ENCODE data around the gene ACADVL.
"Not testable (repeated sequence)": the region's sequence is repeated elsewhere in the genome, so short reads cannot be mapped to it uniquely, and the experiment has no call there.

Gene ACADVL

GRCh38 chr17:7241090-7241733, 21.5 kb downstream of the ACADVL start:
- H3K9ac ChIP-seq (ENCODE audit: low read depth in 1 of 2, low read length in 2 of 2): peak overlapping the region; percentile 98 to 99
- peak overlapping the region; percentile 99 for H3K27ac ChIP-seq (ENCODE audit: low read depth, low read length)
- H3K36me3 ChIP-seq (ENCODE audit: control insufficient read depth in 1 of 2, insufficient read depth in 2 of 2, low read length in 2 of 2): peaks cover 27 to 37% of the 10 kb centered on the region in 2 donors
- H3K27me3 ChIP-seq (ENCODE audit: control insufficient read depth in 1 of 2, insufficient read depth in 2 of 2, low read length in 2 of 2): no peaks in the 10 kb centered on the region
- no peaks in the 10 kb centered on the region for H3K9me3 ChIP-seq (ENCODE audit: control insufficient read depth in 1 of 2, low read length in 2 of 2)
- H3K4me3 ChIP-seq (ENCODE audit: low read depth in 1 of 2, low read length in 2 of 2): peak overlapping the region; percentile 94 to 97
- peaks cover 33 to 36% of the 10 kb centered on the region in 2 donors for H3K4me1 ChIP-seq (ENCODE audit: control insufficient read depth in 1 of 2, insufficient read depth in 2 of 2, low read length in 2 of 2)

DNA sequence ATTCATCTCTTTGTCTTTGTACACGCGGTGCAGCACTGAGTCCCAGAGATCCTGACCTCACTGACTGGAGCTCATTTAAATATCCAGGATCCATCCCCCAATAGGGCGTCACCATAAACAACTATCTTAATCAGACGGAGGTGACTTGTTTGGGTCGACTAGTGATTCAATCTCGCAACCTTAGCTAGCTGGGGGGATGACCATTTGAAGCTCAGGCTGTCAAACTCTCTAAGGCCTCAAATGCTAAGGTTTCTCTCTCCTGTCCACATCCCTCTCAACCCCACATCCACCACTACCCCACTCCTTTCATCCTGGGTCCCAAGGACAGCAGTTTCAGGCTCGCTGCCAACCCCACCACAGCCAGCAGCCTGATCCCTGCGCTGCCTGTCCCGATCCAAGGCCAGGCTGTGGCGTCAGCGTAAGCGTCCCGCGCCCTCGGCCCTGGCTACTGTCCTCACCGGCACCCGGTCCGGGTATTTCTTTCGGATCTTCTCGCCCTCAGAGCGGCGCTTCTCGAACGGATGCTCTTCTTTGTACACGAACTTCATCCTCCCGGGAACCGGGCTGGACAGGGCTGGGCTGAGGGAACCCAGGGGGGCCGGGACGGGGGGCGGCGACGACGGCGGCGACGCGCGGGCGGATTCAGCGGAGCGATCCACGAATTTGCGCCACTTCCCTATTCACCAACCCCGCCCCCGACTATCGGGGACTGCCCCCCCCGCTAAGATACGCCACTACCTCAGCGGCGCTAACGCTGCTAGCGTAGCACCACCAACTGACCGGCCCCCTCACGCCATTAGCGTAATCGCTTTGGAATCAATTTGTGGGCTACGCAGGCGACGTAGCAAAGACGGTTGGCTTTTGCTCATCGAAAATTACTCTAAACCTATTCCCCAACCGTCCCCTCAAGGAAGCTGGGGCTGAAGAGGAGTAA, 22.3 kb downstream of the ACADVL start, which contains the start of gene GABARAP:
GABARAP (minus strand) TSS at position 667 of the 934 bp plus-strand sequence; CDS start at position 548, 119 bp downstream.
- Histone ChIP-seq H3K9me3 (ENCODE audit: control insufficient read depth in 1 of 2, low read length in 2 of 2) (no peaks in the 10 kb centered on the region), H3K9ac (ENCODE audit: low read depth in 1 of 2, low read length in 2 of 2) (peak within 1 kb of the TSS; percentile 98 to 99), H3K4me3 (ENCODE audit: low read depth in 1 of 2, low read length in 2 of 2) (peak within 1 kb of the TSS; percentile 94 to 97), H3K4me1 (ENCODE audit: control insufficient read depth in 1 of 2, insufficient read depth in 2 of 2, low read length in 2 of 2) (peaks cover 30 to 31% of the 10 kb centered on the region in 2 donors), H3K36me3 (ENCODE audit: control insufficient read depth in 1 of 2, insufficient read depth in 2 of 2, low read length in 2 of 2) (peaks cover 26 to 39% of the 10 kb centered on the region in 2 donors), H3K27ac (ENCODE audit: low read depth, low read length) (peak within 1 kb of the TSS; percentile 99), H3K27me3 (ENCODE audit: control insufficient read depth in 1 of 2, insufficient read depth in 2 of 2, low read length in 2 of 2) (no peaks in the 10 kb centered on the region)

GRCh38 chr17:7242717-7243452, 23.1 kb downstream of the ACADVL start:
- Histone ChIP-seq H3K9me3 (ENCODE audit: control insufficient read depth in 1 of 2, low read length in 2 of 2) (no peaks in the 10 kb centered on the region), H3K36me3 (ENCODE audit: control insufficient read depth in 1 of 2, insufficient read depth in 2 of 2, low read length in 2 of 2) (peaks cover 24 to 42% of the 10 kb centered on the region in 2 donors), H3K4me1 (ENCODE audit: control insufficient read depth in 1 of 2, insufficient read depth in 2 of 2, low read length in 2 of 2) (peaks cover 24 to 26% of the 10 kb centered on the region in 2 donors), H3K4me3 (ENCODE audit: low read depth in 1 of 2, low read length in 2 of 2) (peak overlapping the region; percentile 94 to 97), H3K27me3 (ENCODE audit: control insufficient read depth in 1 of 2, insufficient read depth in 2 of 2, low read length in 2 of 2) (no peaks in the 10 kb centered on the region), H3K9ac (ENCODE audit: low read depth in 1 of 2, low read length in 2 of 2) (peak overlapping the region; percentile 76 to 99), H3K27ac (ENCODE audit: low read depth, low read length) (peak overlapping the region; percentile 99)

DNA sequence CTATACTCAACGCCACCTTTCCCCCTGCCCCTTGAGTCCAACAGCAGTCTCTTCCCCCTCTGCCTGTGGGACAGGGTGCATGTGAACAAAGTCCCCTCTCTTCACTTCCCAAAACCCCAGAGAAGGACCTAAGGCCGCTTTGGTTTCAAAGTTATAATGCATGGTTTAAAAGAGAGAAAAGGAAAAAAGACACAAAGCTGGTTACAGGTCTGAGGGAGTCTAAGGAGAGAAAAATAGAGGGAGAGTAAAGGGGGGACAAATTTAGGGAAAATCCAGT, 23.7 kb downstream of the ACADVL start:
- Histone ChIP-seq H3K4me1 (ENCODE audit: control insufficient read depth in 1 of 2, insufficient read depth in 2 of 2, low read length in 2 of 2) (peaks cover 24 to 26% of the 10 kb centered on the region in 2 donors), H3K27me3 (ENCODE audit: control insufficient read depth in 1 of 2, insufficient read depth in 2 of 2, low read length in 2 of 2) (no peaks in the 10 kb centered on the region), H3K9me3 (ENCODE audit: control insufficient read depth in 1 of 2, low read length in 2 of 2) (no peaks in the 10 kb centered on the region), H3K9ac (ENCODE audit: low read depth in 1 of 2, low read length in 2 of 2) (peak overlapping the region; percentile 76 to 99), H3K4me3 (ENCODE audit: low read depth in 1 of 2, low read length in 2 of 2) (peak overlapping the region; percentile 94 to 97), H3K27ac (ENCODE audit: low read depth, low read length) (peak overlapping the region; percentile 99), H3K36me3 (ENCODE audit: control insufficient read depth in 1 of 2, insufficient read depth in 2 of 2, low read length in 2 of 2) (peaks cover 24 to 42% of the 10 kb centered on the region in 2 donors)

DNA sequence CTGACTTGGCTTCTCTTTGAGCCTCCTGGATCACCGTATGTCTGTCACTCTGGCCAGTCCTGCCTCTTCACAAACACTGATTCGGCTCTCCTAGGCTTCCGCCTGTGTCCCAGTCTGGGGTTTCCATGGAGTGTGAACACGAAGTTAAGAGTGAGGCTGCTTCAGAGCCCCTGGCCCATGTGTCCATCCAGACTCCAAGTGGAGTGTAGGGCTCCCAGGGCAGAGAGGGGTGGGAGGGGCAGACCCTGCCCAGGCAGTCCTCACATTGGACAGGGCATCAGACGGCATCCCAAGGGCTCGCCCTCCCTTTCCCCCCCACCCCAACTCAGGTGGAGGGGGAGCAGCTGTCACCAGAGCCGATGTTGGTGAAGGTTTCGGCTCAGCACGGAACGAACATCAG, 24.1 kb downstream of the ACADVL start:
- H3K27ac ChIP-seq (ENCODE audit: low read depth, low read length); H3K27me3 ChIP-seq (ENCODE audit: control insufficient read depth in 1 of 2, insufficient read depth in 2 of 2, low read length in 2 of 2); H3K9me3 ChIP-seq (ENCODE audit: control insufficient read depth in 1 of 2, low read length in 2 of 2); H3K4me3 ChIP-seq (ENCODE audit: low read depth in 1 of 2, low read length in 2 of 2): not testable (repeated sequence)
- peaks cover 24 to 42% of the 10 kb centered on the region in 2 donors for H3K36me3 ChIP-seq (ENCODE audit: control insufficient read depth in 1 of 2, insufficient read depth in 2 of 2, low read length in 2 of 2)
- peak overlapping the region in 1 of 2 donors; percentile 99 for H3K9ac ChIP-seq (ENCODE audit: low read depth in 1 of 2, low read length in 2 of 2)
- H3K4me1 ChIP-seq (ENCODE audit: control insufficient read depth in 1 of 2, insufficient read depth in 2 of 2, low read length in 2 of 2): peaks cover 26 to 30% of the 10 kb centered on the region in 2 donors

DNA sequence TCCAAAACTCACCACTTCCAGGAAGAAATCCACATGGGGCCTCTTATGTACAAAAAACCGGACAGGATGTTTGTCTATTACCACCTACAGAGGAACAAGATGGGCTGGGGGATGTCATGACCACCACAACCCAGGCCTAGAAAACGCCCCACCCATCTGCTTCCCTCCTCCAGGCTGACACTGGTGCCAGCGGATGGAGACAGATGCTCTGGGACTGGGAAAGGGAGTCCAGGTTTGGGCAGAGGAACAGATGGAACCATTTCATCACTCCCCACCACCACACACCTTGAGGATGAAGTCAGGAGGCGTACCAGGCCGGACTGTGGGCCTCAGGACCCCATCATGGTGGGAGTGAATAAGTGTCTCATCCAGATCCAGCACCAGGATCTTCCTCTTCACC, 27.0 kb downstream of the ACADVL start:
- Histone ChIP-seq H3K27me3 (ENCODE audit: control insufficient read depth in 1 of 2, insufficient read depth in 2 of 2, low read length in 2 of 2) (no peaks in the 10 kb centered on the region), H3K9ac (ENCODE audit: low read depth in 1 of 2, low read length in 2 of 2) (no peak overlapping the region), H3K9me3 (ENCODE audit: control insufficient read depth in 1 of 2, low read length in 2 of 2) (no peaks in the 10 kb centered on the region), H3K36me3 (ENCODE audit: control insufficient read depth in 1 of 2, insufficient read depth in 2 of 2, low read length in 2 of 2) (peaks cover 16 to 31% of the 10 kb centered on the region in 2 donors), H3K4me3 (ENCODE audit: low read depth in 1 of 2, low read length in 2 of 2) (no peak overlapping the region), H3K4me1 (ENCODE audit: control insufficient read depth in 1 of 2, insufficient read depth in 2 of 2, low read length in 2 of 2) (peaks cover 21 to 29% of the 10 kb centered on the region in 2 donors), H3K27ac (ENCODE audit: low read depth, low read length) (no peak overlapping the region)

GRCh38 chr17:7248796-7249195, 29.1 kb downstream of the ACADVL start:
- H3K4me3 ChIP-seq (ENCODE audit: low read depth in 1 of 2, low read length in 2 of 2): no peak overlapping the region
- no peaks in the 10 kb centered on the region for H3K27me3 ChIP-seq (ENCODE audit: control insufficient read depth in 1 of 2, insufficient read depth in 2 of 2, low read length in 2 of 2)
- no peak overlapping the region for H3K9ac ChIP-seq (ENCODE audit: low read depth in 1 of 2, low read length in 2 of 2)
- H3K36me3 ChIP-seq (ENCODE audit: control insufficient read depth in 1 of 2, insufficient read depth in 2 of 2, low read length in 2 of 2): peaks cover 16 to 28% of the 10 kb centered on the region in 2 donors
- peaks cover 24 to 33% of the 10 kb centered on the region in 2 donors for H3K4me1 ChIP-seq (ENCODE audit: control insufficient read depth in 1 of 2, insufficient read depth in 2 of 2, low read length in 2 of 2)
- H3K9me3 ChIP-seq (ENCODE audit: control insufficient read depth in 1 of 2, low read length in 2 of 2): no peaks in the 10 kb centered on the region
- H3K27ac ChIP-seq (ENCODE audit: low read depth, low read length): no peak overlapping the region

DNA sequence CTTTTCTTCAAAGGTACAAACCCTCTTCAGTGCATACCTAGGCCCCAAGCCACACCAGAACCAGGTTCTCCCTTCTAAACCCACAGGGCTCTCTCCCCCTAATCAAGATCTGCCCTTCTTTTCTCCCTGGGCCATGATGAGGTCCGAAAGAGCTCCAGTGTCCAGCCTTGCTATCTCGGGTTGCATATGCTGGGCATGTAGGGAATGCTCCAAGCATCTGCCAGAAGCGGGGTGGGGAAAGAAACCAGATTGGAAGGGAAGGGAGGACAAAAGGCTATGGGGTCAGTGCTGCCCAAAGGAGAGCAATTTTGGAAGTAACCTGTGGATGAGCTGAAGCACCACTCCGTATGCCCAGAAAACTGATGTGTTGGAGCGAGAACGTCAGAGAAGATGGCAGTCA, 29.5 kb downstream of the ACADVL start:
- Histone ChIP-seq H3K4me3 (ENCODE audit: low read depth in 1 of 2, low read length in 2 of 2) (peak overlapping the region in 1 of 2 donors; percentile 6), H3K9ac (ENCODE audit: low read depth in 1 of 2, low read length in 2 of 2) (no peak overlapping the region), H3K36me3 (ENCODE audit: control insufficient read depth in 1 of 2, insufficient read depth in 2 of 2, low read length in 2 of 2) (peaks cover 16 to 26% of the 10 kb centered on the region in 2 donors), H3K27me3 (ENCODE audit: control insufficient read depth in 1 of 2, insufficient read depth in 2 of 2, low read length in 2 of 2) (no peaks in the 10 kb centered on the region), H3K9me3 (ENCODE audit: control insufficient read depth in 1 of 2, low read length in 2 of 2) (no peaks in the 10 kb centered on the region), H3K4me1 (ENCODE audit: control insufficient read depth in 1 of 2, insufficient read depth in 2 of 2, low read length in 2 of 2) (peaks cover 24 to 36% of the 10 kb centered on the region in 2 donors), H3K27ac (ENCODE audit: low read depth, low read length) (no peak overlapping the region)

GRCh38 chr17:7249830-7250229, 30.1 kb downstream of the ACADVL start:
- H3K9me3 ChIP-seq (ENCODE audit: control insufficient read depth in 1 of 2, low read length in 2 of 2): no peaks in the 10 kb centered on the region
- H3K9ac ChIP-seq (ENCODE audit: low read depth in 1 of 2, low read length in 2 of 2): peak overlapping the region; percentile 89 to 97
- H3K27ac ChIP-seq (ENCODE audit: low read depth, low read length): no peak overlapping the region
- peaks cover 24 to 43% of the 10 kb centered on the region in 2 donors for H3K4me1 ChIP-seq (ENCODE audit: control insufficient read depth in 1 of 2, insufficient read depth in 2 of 2, low read length in 2 of 2)
- peaks cover 20 to 27% of the 10 kb centered on the region in 2 donors for H3K36me3 ChIP-seq (ENCODE audit: control insufficient read depth in 1 of 2, insufficient read depth in 2 of 2, low read length in 2 of 2)
- H3K4me3 ChIP-seq (ENCODE audit: low read depth in 1 of 2, low read length in 2 of 2): peak overlapping the region; percentile 79 to 90
- no peaks in the 10 kb centered on the region for H3K27me3 ChIP-seq (ENCODE audit: control insufficient read depth in 1 of 2, insufficient read depth in 2 of 2, low read length in 2 of 2)
